ENCODE measurements around the gene CD3E.

DNA sequence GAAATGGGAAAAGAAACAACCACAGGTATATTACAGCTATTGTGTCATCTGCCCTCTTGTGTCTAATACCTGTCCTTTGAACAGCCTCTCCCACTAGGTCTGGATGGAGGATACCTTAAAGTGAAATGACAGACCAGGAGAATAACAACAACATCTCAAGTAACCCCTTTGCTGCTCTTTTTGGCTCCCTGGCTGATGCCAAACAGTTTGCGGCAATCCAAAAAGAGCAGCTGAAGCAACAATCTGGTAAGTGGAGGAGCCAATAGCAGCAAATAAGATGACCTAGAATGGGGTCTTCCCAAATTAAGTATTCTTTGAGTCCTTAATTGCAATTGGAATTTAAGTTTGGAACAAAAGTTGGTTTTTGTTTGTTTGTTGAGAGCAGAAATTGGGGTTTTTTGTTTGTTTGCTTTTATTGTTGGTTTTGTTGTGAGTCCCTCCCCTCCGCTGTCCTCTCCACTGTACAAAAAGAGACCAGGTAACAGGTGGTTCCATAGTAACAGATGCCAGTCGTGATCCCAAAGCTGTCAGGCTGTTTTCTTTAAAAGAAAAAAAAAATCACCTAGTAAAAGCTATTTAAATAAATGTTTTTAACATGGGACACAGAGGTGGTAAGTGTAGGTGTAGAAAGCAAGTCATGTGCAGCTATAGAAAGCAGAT, 60.6 kb downstream of the CD3E start:
- TF ChIP-seq, protein P1, sequence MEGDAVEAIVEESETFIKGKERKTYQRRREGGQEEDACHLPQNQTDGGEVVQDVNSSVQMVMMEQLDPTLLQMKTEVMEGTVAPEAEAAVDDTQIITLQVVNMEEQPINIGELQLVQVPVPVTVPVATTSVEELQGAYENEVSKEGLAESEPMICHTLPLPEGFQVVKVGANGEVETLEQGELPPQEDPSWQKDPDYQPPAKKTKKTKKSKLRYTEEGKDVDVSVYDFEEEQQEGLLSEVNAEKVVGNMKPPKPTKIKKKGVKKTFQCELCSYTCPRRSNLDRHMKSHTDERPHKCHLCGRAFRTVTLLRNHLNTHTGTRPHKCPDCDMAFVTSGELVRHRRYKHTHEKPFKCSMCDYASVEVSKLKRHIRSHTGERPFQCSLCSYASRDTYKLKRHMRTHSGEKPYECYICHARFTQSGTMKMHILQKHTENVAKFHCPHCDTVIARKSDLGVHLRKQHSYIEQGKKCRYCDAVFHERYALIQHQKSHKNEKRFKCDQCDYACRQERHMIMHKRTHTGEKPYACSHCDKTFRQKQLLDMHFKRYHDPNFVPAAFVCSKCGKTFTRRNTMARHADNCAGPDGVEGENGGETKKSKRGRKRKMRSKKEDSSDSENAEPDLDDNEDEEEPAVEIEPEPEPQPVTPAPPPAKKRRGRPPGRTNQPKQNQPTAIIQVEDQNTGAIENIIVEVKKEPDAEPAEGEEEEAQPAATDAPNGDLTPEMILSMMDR (IDR thresholded peaks at IDR 0.05), result no peak
- TF ChIP-seq POLR2A (IDR thresholded peaks at IDR 0.05), result no peak

All from lower leg skin (tissue), 3 donors.